Measurements from ENCODE around the gene ADAM15. TPM values are rescaled to one million over a fixed set of nuclear protein-coding genes. Genes with fewer than 3 reads are reported as not detected.

ADAM15 gene
- total RNA-seq, 1 experiment from 2014 or later = 30.6 TPM

DNA sequence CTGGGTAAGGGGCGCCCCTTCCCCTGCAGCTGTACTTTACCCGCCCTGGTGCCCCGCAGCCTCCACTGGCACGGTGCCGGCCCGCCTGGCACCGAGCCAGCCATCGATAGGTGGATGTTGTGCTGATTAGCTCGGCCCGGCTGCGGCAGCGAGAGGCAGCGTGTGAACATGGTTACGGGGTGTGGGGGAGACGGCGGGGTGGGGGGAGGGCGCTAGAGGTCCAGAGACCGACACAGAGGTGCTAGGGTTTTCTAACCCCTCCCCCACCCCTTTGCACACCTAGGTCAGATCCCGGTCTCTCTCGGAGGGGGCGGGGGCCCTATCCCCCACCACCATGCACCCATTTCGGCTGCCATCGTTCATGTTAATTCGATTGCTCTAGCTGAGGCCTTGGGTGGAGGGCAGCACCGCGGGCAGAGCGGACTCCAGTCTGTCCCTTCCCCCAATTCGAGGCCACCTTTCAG lies 19.1 kb downstream of the ADAM15 start:
- no peak overlapping the region for H3K18ac ChIP-seq (ENCODE audit: insufficient read length, low read depth, low read length)
- Mint-ChIP-seq H3K9me3 (no peaks in the 10 kb centered on the region), H3K27ac (no peak overlapping the region), H3K4me3 (peak overlapping the region; percentile 51 to 75), H3K27me3 (ENCODE audit: low read depth) (peaks cover 36% of the 10 kb centered on the region), H3K36me3 (ENCODE audit: insufficient read depth in 1 of 3, low read depth in 3 of 3) (peaks cover 9 to 32% (median 30%) of the 10 kb centered on the region in 3 experiments), H3K4me1 (peaks cover 30 to 43% of the 10 kb centered on the region in 2 experiments)
- H2BK12ac ChIP-seq (ENCODE audit: insufficient read length, low read depth, low read length) = no peak overlapping the region
- no peak overlapping the region for H3K4ac ChIP-seq (ENCODE audit: low read depth, low read length)
- H4K20me1 ChIP-seq (ENCODE audit: control insufficient read depth, insufficient read depth, insufficient read length) = no peaks in the 10 kb centered on the region
- no peak overlapping the region for H3K14ac ChIP-seq (ENCODE audit: insufficient read depth, low read length)
- H3K23me2 ChIP-seq (ENCODE audit: insufficient read length, low read depth, low read length, poor library complexity, severe bottlenecking) = peaks cover 9% of the 10 kb centered on the region
- TF ChIP-seq, protein P1, sequence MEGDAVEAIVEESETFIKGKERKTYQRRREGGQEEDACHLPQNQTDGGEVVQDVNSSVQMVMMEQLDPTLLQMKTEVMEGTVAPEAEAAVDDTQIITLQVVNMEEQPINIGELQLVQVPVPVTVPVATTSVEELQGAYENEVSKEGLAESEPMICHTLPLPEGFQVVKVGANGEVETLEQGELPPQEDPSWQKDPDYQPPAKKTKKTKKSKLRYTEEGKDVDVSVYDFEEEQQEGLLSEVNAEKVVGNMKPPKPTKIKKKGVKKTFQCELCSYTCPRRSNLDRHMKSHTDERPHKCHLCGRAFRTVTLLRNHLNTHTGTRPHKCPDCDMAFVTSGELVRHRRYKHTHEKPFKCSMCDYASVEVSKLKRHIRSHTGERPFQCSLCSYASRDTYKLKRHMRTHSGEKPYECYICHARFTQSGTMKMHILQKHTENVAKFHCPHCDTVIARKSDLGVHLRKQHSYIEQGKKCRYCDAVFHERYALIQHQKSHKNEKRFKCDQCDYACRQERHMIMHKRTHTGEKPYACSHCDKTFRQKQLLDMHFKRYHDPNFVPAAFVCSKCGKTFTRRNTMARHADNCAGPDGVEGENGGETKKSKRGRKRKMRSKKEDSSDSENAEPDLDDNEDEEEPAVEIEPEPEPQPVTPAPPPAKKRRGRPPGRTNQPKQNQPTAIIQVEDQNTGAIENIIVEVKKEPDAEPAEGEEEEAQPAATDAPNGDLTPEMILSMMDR (conservative IDR thresholded peaks at IDR 0.05) = no peak
- no peak overlapping the region for H2BK15ac ChIP-seq (ENCODE audit: low read depth, low read length)
- H3K27me3 ChIP-seq (ENCODE audit: insufficient read depth, low read length) = no peaks in the 10 kb centered on the region; the same call in 1 of the 2 replicates
- no peaks in the 10 kb centered on the region for H3K79me1 ChIP-seq (ENCODE audit: insufficient read depth, low read depth, low read length, poor library complexity, severe bottlenecking)
- H3K79me2 ChIP-seq (ENCODE audit: insufficient read depth, low read length) = no peaks in the 10 kb centered on the region; the same call in 1 of the 2 replicates
- peak overlapping the region; percentile 75 for H3K4me2 ChIP-seq (ENCODE audit: insufficient read depth, insufficient read length, low read length)
- no peak overlapping the region for H2AK5ac ChIP-seq (ENCODE audit: insufficient read length, low read length)
- no peak overlapping the region for H2BK20ac ChIP-seq (ENCODE audit: low read depth, low read length, poor library complexity, severe bottlenecking)
- no peak overlapping the region for H4K91ac ChIP-seq (ENCODE audit: insufficient read length, low read depth, low read length)
- H2BK5ac ChIP-seq (ENCODE audit: insufficient read length, low read length) = no peak overlapping the region
- H3K56ac ChIP-seq (ENCODE audit: insufficient read length, low read depth, low read length) = no peak overlapping the region
- H3K4me1 ChIP-seq (ENCODE audit: insufficient read depth, low read length) = peaks cover 3% of the 10 kb centered on the region; the same call in 1 of the 2 replicates
- H3K27ac ChIP-seq (ENCODE audit: insufficient read length, low read depth, low read length) = no peak overlapping the region
- H2BK120ac ChIP-seq (ENCODE audit: low read depth, low read length, poor library complexity, severe bottlenecking) = no peak overlapping the region
- H3T11ph ChIP-seq (ENCODE audit: low read length) = no peak overlapping the region
- H4K8ac ChIP-seq (replicated peaks; ENCODE audit: insufficient read length, low read depth, low read length) = no peak overlapping the region
- H2AFZ ChIP-seq (ENCODE audit: low read length) = no peak overlapping the region
- H3K9me3 ChIP-seq (ENCODE audit: control insufficient read depth, low read depth, low read length) = no peaks in the 10 kb centered on the region
- no peak overlapping the region for H4K5ac ChIP-seq (ENCODE audit: insufficient read length, low read depth, low read length)
- no peak for DNase-seq
- no peak overlapping the region for H3K23ac ChIP-seq (ENCODE audit: insufficient read length, low read depth, low read length)
- no peak overlapping the region for H3K9ac ChIP-seq (ENCODE audit: extremely low read depth, insufficient read length, low read length)
- WGBS (ENCODE audit: extremely low coverage, insufficient read length, low lambda C conversion rate) = no CpG with 5 or more reads among the region's 28 CpGs
